Measurements from ENCODE around the gene ZBTB16.

Gene ZBTB16

GRCh38 chr11:114068327-114068726 lies 8.8 kb downstream of the ZBTB16 start:
- no peak for DNase-seq

GRCh38 chr11:114070464-114071139 lies 11.1 kb downstream of the ZBTB16 start:
- no peak for DNase-seq

GRCh38 chr11:114073007-114073827 lies 13.7 kb downstream of the ZBTB16 start:
- no peak for DNase-seq

GRCh38 chr11:114073828-114074381 lies 14.4 kb downstream of the ZBTB16 start:
- peak; percentile 11 for DNase-seq

- DNase-seq: no peak
Measured at GRCh38 chr11:114074546-114075343, 15.2 kb downstream of the ZBTB16 start.

GRCh38 chr11:114075344-114075610 lies 15.8 kb downstream of the ZBTB16 start:
- DNase-seq: no peak

- peak; percentile 46 for DNase-seq
Measured at GRCh38 chr11:114075891-114076441, 16.5 kb downstream of the ZBTB16 start.

GRCh38 chr11:114076921-114077331 lies 17.4 kb downstream of the ZBTB16 start:
- DNase-seq: no peak

GRCh38 chr11:114077482-114078305 lies 18.2 kb downstream of the ZBTB16 start:
- peak; percentile 39 for DNase-seq

GRCh38 chr11:114078423-114078822 lies 18.9 kb downstream of the ZBTB16 start:
- DNase-seq: no peak

- DNase-seq: no peak
Measured at GRCh38 chr11:114079511-114080065, 20.1 kb downstream of the ZBTB16 start.

- DNase-seq: peak; percentile 40
Measured at GRCh38 chr11:114080219-114080618, 20.7 kb downstream of the ZBTB16 start.

- DNase-seq: no peak
Measured at GRCh38 chr11:114080769-114081168, 21.3 kb downstream of the ZBTB16 start.

GRCh38 chr11:114081641-114082414 lies 22.3 kb downstream of the ZBTB16 start:
- DNase-seq: no peak

- DNase-seq: no peak
Measured at GRCh38 chr11:114082415-114082748, 22.9 kb downstream of the ZBTB16 start.

GRCh38 chr11:114082767-114083181 lies 23.3 kb downstream of the ZBTB16 start:
- no peak for DNase-seq

GRCh38 chr11:114083391-114084252 lies 24.1 kb downstream of the ZBTB16 start:
- no peak for DNase-seq

GRCh38 chr11:114084414-114084813 lies 24.9 kb downstream of the ZBTB16 start:
- DNase-seq: no peak

- no peak for DNase-seq
Measured at GRCh38 chr11:114085965-114086793, 26.7 kb downstream of the ZBTB16 start.

Data from CD4-positive, alpha-beta T cell treated with Interleukin-6 for 4 hours (primary cell).